Adipose tissue (tissue), 3 donors: ENCODE results near the gene ZNF747. TPM values are rescaled to one million over a fixed set of nuclear protein-coding genes. Genes with fewer than 3 reads are reported as not detected.
"Not testable (repeated sequence)": the region's sequence is repeated elsewhere in the genome, so short reads cannot be mapped to it uniquely, and the experiment has no call there.

ENCODE experiments used
- H3K27ac ChIP-seq: one replicate; pipeline ENCODE4 v1.5.1; 2013; ENCODE audit warnings: low read depth, low read length
- WGBS, 3 donors: extraction: QIAGEN DNeasy Blood & Tissue Kit; methylation state at CpG; one replicate each; pipeline ENCODE4 v1.1.7; 2013; 5-methylcytosine and 5-hydroxymethylcytosine counted together
- polyA plus RNA-seq, 3 donors: library from polyadenylated mRNA; stranded (reverse); fragments of 200-250 nt; gene quantifications; one replicate each; pipeline ENCODE4 v1.2.3, GENCODE V29; 2013
- donor health status: healthy with polysubstance abuse.
- donor health status: Bipolar disorder and iron deficiency.
- donor health status: healthy.

ZNF747 gene
- polyA plus RNA-seq, 3 donors: 3.8 to 6.1 (median 5.3) TPM

GRCh38 chr16:30523768-30524574 lies 10.7 kb downstream of the ZNF747 start:
- H3K27ac ChIP-seq: no peak overlapping the region
- WGBS, 3 donors: 69 to 74% (median 72%) methylated on average over 23 to 26 of the region's 26 CpGs

GRCh38 chr16:30522702-30523463 lies 11.8 kb downstream of the ZNF747 start:
- not testable (repeated sequence) for H3K27ac ChIP-seq
- 89 to 91% (median 90%) methylated on average over 12 of the region's 12 CpGs for WGBS, 3 donors

- WGBS, 3 donors: 44 to 67% (median 55%) methylated on average over 11 of the region's 11 CpGs
- H3K27ac ChIP-seq: no peak overlapping the region
These were observed 12.6 kb downstream of the ZNF747 start for GRCh38 chr16:30521873-30522641.

- 85 to 94% (median 91%) methylated on average over 7 of the region's 7 CpGs for WGBS, 3 donors
- no peak overlapping the region for H3K27ac ChIP-seq
These were observed 13.2 kb downstream of the ZNF747 start for GRCh38 chr16:30521476-30521872.

- WGBS, 3 donors: 83 to 89% (median 88%) methylated on average over 20 of the region's 20 CpGs
- H3K27ac ChIP-seq: no peak overlapping the region
These were observed 15.3 kb downstream of the ZNF747 start for GRCh38 chr16:30519120-30520049.

- H3K27ac ChIP-seq: no peak overlapping the region
- WGBS, 3 donors: 89 to 90% (median 90%) methylated on average over 8 to 10 of the region's 10 CpGs
These were observed 16.1 kb downstream of the ZNF747 start for GRCh38 chr16:30518552-30518951.

GRCh38 chr16:30515275-30515674 lies 19.4 kb downstream of the ZNF747 start:
- WGBS, 3 donors: 80 to 87% (median 83%) methylated on average over 2 of the region's 2 CpGs

GRCh38 chr16:30511509-30511908 lies 23.1 kb downstream of the ZNF747 start:
- H3K27ac ChIP-seq: no peak overlapping the region
- 86 to 97% (median 90%) methylated on average over 3 of the region's 3 CpGs for WGBS, 3 donors

More at GRCh38 chr16:30515275-30515674, 19.4 kb downstream of the ZNF747 start:
- no peak overlapping the region for H3K27ac ChIP-seq

GRCh38 chr16:30510376-30510938 lies 24.2 kb downstream of the ZNF747 start:
- WGBS, 3 donors: 69 to 79% (median 71%) methylated on average over 4 of the region's 4 CpGs

GRCh38 chr16:30509081-30509765 lies 25.4 kb downstream of the ZNF747 start:
- H3K27ac ChIP-seq: no peak overlapping the region
- 62 to 75% (median 73%) methylated on average over 4 of the region's 4 CpGs for WGBS, 3 donors

More at GRCh38 chr16:30510376-30510938, 24.2 kb downstream of the ZNF747 start:
- H3K27ac ChIP-seq: no peak overlapping the region

GRCh38 chr16:30503403-30504296 lies 31.0 kb downstream of the ZNF747 start:
- H3K27ac ChIP-seq: no peak overlapping the region
- WGBS, 3 donors: 75 to 83% (median 78%) methylated on average over 6 of the region's 6 CpGs

- 64 to 81% (median 76%) methylated on average over 8 of the region's 8 CpGs for WGBS, 3 donors
- H3K27ac ChIP-seq: no peak overlapping the region
These were observed 35.4 kb downstream of the ZNF747 start for GRCh38 chr16:30499284-30499683.

- H3K27ac ChIP-seq: no peak overlapping the region
- WGBS, 3 donors: 66 to 78% (median 73%) methylated on average over 12 of the region's 12 CpGs
These were observed 39.9 kb downstream of the ZNF747 start for GRCh38 chr16:30494709-30495108.

- WGBS, 3 donors: 79 to 87% (median 82%) methylated on average over 11 of the region's 11 CpGs
- no peak overlapping the region for H3K27ac ChIP-seq
These were observed 40.6 kb downstream of the ZNF747 start for GRCh38 chr16:30493941-30494488.

GRCh38 chr16:30491744-30492308 lies 42.8 kb downstream of the ZNF747 start:
- 32 to 62% (median 42%) methylated on average over 5 to 6 of the region's 6 CpGs for WGBS, 3 donors
- no peak overlapping the region for H3K27ac ChIP-seq
